CD4-positive, alpha-beta T cell treated with Interleukin-17A for 4 hours (primary cell): ENCODE data around the gene CT55.
A peak's percentile ranks its signal among the peaks of the same experiment; 100 is the strongest.
"Not testable (repeated sequence)": the region's sequence is repeated elsewhere in the genome, so short reads cannot be mapped to it uniquely, and the experiment has no call there.

Experiments used
- DNase-seq: peaks from one replicate; pipeline ENCODE4 v3.0.0-alpha.2; 2020; ENCODE audit warnings: mixed read lengths

Gene CT55

GRCh38 chrX:135170877-135171519 lies at the start of gene CT55:
Gene CT55 (minus strand): TSS chrX:135171398. CDS start chrX:135171171, 227 bp downstream.
- DNase-seq = no peak

GRCh38 chrX:135213200-135213844 lies 42.1 kb upstream of the CT55 start:
- no peak for DNase-seq

- DNase-seq = not testable (repeated sequence)
These were observed 35.2 kb upstream of the CT55 start for GRCh38 chrX:135206427-135206826.

GRCh38 chrX:135200297-135200696 lies 29.1 kb upstream of the CT55 start:
- no peak for DNase-seq

GRCh38 chrX:135194684-135195083 lies 23.5 kb upstream of the CT55 start:
- DNase-seq = no peak

- DNase-seq = no peak
These were observed 22.5 kb upstream of the CT55 start for GRCh38 chrX:135193740-135194139.

- no peak for DNase-seq
These were observed 20.6 kb upstream of the CT55 start for GRCh38 chrX:135191838-135192237.

GRCh38 chrX:135185795-135186443 lies 14.7 kb upstream of the CT55 start:
- DNase-seq = peak; percentile 27

GRCh38 chrX:135178636-135179035 lies 7.4 kb upstream of the CT55 start:
- DNase-seq = no peak

GRCh38 chrX:135170468-135170867 lies 730 bp downstream of the CT55 start:
- no peak for DNase-seq

- not testable (repeated sequence) for DNase-seq
These were observed 1.7 kb downstream of the CT55 start for GRCh38 chrX:135169534-135169933.

- no peak for DNase-seq
These were observed 2.7 kb downstream of the CT55 start for GRCh38 chrX:135168486-135168885.

GRCh38 chrX:135154688-135155087 lies 16.5 kb downstream of the CT55 start:
- DNase-seq = not testable (repeated sequence)

- DNase-seq = not testable (repeated sequence)
These were observed 45.1 kb downstream of the CT55 start for GRCh38 chrX:135126145-135126544.

- DNase-seq = not testable (repeated sequence)
These were observed 51.1 kb downstream of the CT55 start, which contains the start of gene ETDB for GRCh38 chrX:135120056-135120576. Gene ETDB (minus strand): TSS chrX:135120526. CDS start chrX:135119261, 1,265 bp downstream.

GRCh38 chrX:135116064-135116463 lies 55.1 kb downstream of the CT55 start:
- not testable (repeated sequence) for DNase-seq

- DNase-seq = no peak
These were observed 56.8 kb downstream of the CT55 start for GRCh38 chrX:135114392-135114791.

GRCh38 chrX:135112743-135113142 lies 58.5 kb downstream of the CT55 start:
- DNase-seq = no peak

- peak; percentile 43 for DNase-seq
These were observed 59.0 kb downstream of the CT55 start for GRCh38 chrX:135112096-135112729.

- no peak for DNase-seq
These were observed 61.6 kb downstream of the CT55 start for GRCh38 chrX:135109554-135109953.
